ENCODE data around the gene RCAN2.

The RCAN2 gene

GRCh38 chr6:46174904-46175303, 316.3 kb downstream of the RCAN2 start:
- TF ChIP-seq PPARA (CRISPR knock-in tag; IDR thresholded peaks at IDR 0.05; ENCODE audit: borderline replicate concordance): no peak
- TF ChIP-seq ZC3H10 (CRISPR knock-in tag; IDR thresholded peaks at IDR 0.05): no peak
- no peak for TF ChIP-seq TSHZ2 (CRISPR knock-in tag; IDR thresholded peaks at IDR 0.05)
- no peak for ATAC-seq

GRCh38 chr6:46172176-46172575, 319.1 kb downstream of the RCAN2 start:
- no peak for ATAC-seq
- no peak for TF ChIP-seq GLIS3 (CRISPR knock-in tag; IDR thresholded peaks at IDR 0.05)
- TF ChIP-seq RARB (CRISPR knock-in tag; IDR thresholded peaks at IDR 0.05): no peak
- TF ChIP-seq ISL1 (CRISPR knock-in tag; IDR thresholded peaks at IDR 0.05): no peak
- TF ChIP-seq PPARA (CRISPR knock-in tag; IDR thresholded peaks at IDR 0.05; ENCODE audit: borderline replicate concordance): no peak
- no peak for TF ChIP-seq TCF4 (CRISPR knock-in tag; IDR thresholded peaks at IDR 0.05; ENCODE audit: borderline replicate concordance)
- no peak for TF ChIP-seq ZNF8 (CRISPR knock-in tag; IDR thresholded peaks at IDR 0.05)
- no peak for TF ChIP-seq OSR1 (CRISPR knock-in tag; IDR thresholded peaks at IDR 0.05)

Data from SK-N-SH treated with all-trans-retinoic acid at 6 μM for 48 hours (cell line).